Lower leg skin (tissue), 3 donors: Measurements from ENCODE around the gene C1orf105.
"Not testable (repeated sequence)": the region's sequence is repeated elsewhere in the genome, so short reads cannot be mapped to it uniquely, and the experiment has no call there.

ENCODE experiments used
- POLR2A ChIP-seq, 2 donors: fragments of 450-650 bp; IDR thresholded peaks; one replicate each; pipeline ENCODE4 v1.6.1; 2016 to 2017; ENCODE audit warnings: antibody characterized with exemption in 2 of 2, mild to moderate bottlenecking in 1 of 2, moderate library complexity in 1 of 2
- TF ChIP-seq, protein P1 (sequence below), 3 donors: fragments of 450-650 bp; IDR thresholded peaks; one replicate each; pipeline ENCODE4 v1.5.1; 2016; ENCODE audit warnings: antibody characterized with exemption in 3 of 3, mild to moderate bottlenecking in 3 of 3, moderate library complexity in 2 of 3

DNA sequence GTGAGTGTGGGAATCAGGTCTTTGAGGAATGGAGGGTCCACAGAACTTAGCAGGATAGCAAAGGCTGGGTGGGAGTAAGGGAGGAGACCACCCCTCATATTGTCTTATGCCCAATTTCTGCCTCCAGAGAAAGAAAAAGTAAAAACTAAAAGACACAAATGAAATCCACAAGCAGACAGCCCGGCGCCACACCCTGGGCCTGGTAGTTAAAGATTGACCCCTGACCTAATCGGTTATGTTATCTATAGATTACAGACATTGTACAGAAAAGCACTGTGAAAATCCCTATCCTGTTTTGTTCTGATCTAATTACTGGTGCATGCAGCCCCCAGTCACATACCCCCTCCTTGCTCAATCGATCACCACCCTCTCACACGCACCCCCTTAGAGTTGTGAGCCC lies 75.6 kb downstream of the C1orf105 start:
- TF ChIP-seq, protein P1, sequence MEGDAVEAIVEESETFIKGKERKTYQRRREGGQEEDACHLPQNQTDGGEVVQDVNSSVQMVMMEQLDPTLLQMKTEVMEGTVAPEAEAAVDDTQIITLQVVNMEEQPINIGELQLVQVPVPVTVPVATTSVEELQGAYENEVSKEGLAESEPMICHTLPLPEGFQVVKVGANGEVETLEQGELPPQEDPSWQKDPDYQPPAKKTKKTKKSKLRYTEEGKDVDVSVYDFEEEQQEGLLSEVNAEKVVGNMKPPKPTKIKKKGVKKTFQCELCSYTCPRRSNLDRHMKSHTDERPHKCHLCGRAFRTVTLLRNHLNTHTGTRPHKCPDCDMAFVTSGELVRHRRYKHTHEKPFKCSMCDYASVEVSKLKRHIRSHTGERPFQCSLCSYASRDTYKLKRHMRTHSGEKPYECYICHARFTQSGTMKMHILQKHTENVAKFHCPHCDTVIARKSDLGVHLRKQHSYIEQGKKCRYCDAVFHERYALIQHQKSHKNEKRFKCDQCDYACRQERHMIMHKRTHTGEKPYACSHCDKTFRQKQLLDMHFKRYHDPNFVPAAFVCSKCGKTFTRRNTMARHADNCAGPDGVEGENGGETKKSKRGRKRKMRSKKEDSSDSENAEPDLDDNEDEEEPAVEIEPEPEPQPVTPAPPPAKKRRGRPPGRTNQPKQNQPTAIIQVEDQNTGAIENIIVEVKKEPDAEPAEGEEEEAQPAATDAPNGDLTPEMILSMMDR (IDR thresholded peaks at IDR 0.05) = not testable (repeated sequence)
- not testable (repeated sequence) for TF ChIP-seq POLR2A (IDR thresholded peaks at IDR 0.05)
